Measurements from ENCODE around the gene CADPS2. TPM values are rescaled to one million over a fixed set of nuclear protein-coding genes. Genes with fewer than 3 reads are reported as not detected.

The CADPS2 gene
- total RNA-seq, 6 donors from 2014 or later: 33.3 to 74.7 (median 45.7) TPM

- 7 to 10% methylated on average over 34 of the region's 34 CpGs for WGBS, 2 donors
- peaks cover 9 to 38% (median 18%) of the 10 kb centered on the region in 4 donors for H3K4me1 ChIP-seq
- H3K4me3 ChIP-seq: peak overlapping the region in 1 of 4 donors; percentile 9
- peak in 1 of 2 donors; percentile 74 for DNase-seq
- H3K27ac ChIP-seq: no peak overlapping the region
- no peak for TF ChIP-seq CTCF (IDR thresholded peaks at IDR 0.05)
- no peak for ATAC-seq (ENCODE audit: low FRiP score in 2 of 2)
- no peaks in the 10 kb centered on the region for H3K9me3 ChIP-seq
- H3K27me3 ChIP-seq: peaks cover 0 to 74% (median 24%) of the 10 kb centered on the region in 4 donors
- no peaks in the 10 kb centered on the region for H3K36me3 ChIP-seq
Measured at GRCh38 chr7:122311734-122312450, 574.4 kb downstream of the CADPS2 start.

- no peak overlapping the region for H3K4me3 ChIP-seq
- H3K4me1 ChIP-seq: peaks cover 15 to 38% (median 20%) of the 10 kb centered on the region in 4 donors
- no peak for TF ChIP-seq POLR2A (IDR thresholded peaks at IDR 0.05)
- no peak for TF ChIP-seq POLR2AphosphoS5 (IDR thresholded peaks at IDR 0.05)
- no peak for TF ChIP-seq EP300 (IDR thresholded peaks at IDR 0.05)
- TF ChIP-seq CTCF (IDR thresholded peaks at IDR 0.05): no peak
- peak in 1 of 2 donors; percentile 10 for ATAC-seq (ENCODE audit: low FRiP score in 2 of 2)
- H3K36me3 ChIP-seq: no peaks in the 10 kb centered on the region
- WGBS, 2 donors: 21 to 30% methylated on average over 12 of the region's 12 CpGs
- H3K9me3 ChIP-seq: no peaks in the 10 kb centered on the region
- no peak overlapping the region for H3K27ac ChIP-seq
- DNase-seq: no peak
- peaks cover 0 to 74% (median 24%) of the 10 kb centered on the region in 4 donors for H3K27me3 ChIP-seq
Measured at GRCh38 chr7:122311050-122311700, 575.1 kb downstream of the CADPS2 start.

GRCh38 chr7:122310119-122311021, 575.9 kb downstream of the CADPS2 start:
- peaks cover 23 to 43% (median 28%) of the 10 kb centered on the region in 4 donors for H3K4me1 ChIP-seq
- no peak overlapping the region for H3K27ac ChIP-seq
- no peaks in the 10 kb centered on the region for H3K36me3 ChIP-seq
- TF ChIP-seq POLR2AphosphoS5 (IDR thresholded peaks at IDR 0.05): no peak
- no peak for TF ChIP-seq POLR2A (IDR thresholded peaks at IDR 0.05)
- TF ChIP-seq CTCF (IDR thresholded peaks at IDR 0.05): no peak
- TF ChIP-seq EP300 (IDR thresholded peaks at IDR 0.05): no peak
- ATAC-seq (ENCODE audit: low FRiP score in 2 of 2): peak in 1 of 2 donors; percentile 20
- peak in 1 of 2 donors; percentile 79 for DNase-seq
- H3K4me3 ChIP-seq: peak overlapping the region in 3 of 4 donors; percentile 16 to 48 (median 43)
- WGBS, 2 donors: 3 to 5% methylated on average over 43 to 61 of the region's 61 CpGs
- H3K27me3 ChIP-seq: peaks cover 0 to 74% (median 24%) of the 10 kb centered on the region in 4 donors
- H3K9me3 ChIP-seq: no peaks in the 10 kb centered on the region

GRCh38 chr7:122309421-122309820, 576.8 kb downstream of the CADPS2 start:
- 41 to 45% methylated on average over 3 of the region's 3 CpGs for WGBS, 2 donors
- Histone ChIP-seq H3K27me3 (peaks cover 0 to 74% (median 23%) of the 10 kb centered on the region in 4 donors), H3K4me3 (no peak overlapping the region), H3K27ac (no peak overlapping the region), H3K36me3 (no peaks in the 10 kb centered on the region), H3K9me3 (no peaks in the 10 kb centered on the region), H3K4me1 (peaks cover 32 to 47% (median 34%) of the 10 kb centered on the region in 4 donors)
- TF ChIP-seq CTCF (IDR thresholded peaks at IDR 0.05) (no peak), EP300 (IDR thresholded peaks at IDR 0.05) (no peak), POLR2AphosphoS5 (IDR thresholded peaks at IDR 0.05) (no peak), POLR2A (IDR thresholded peaks at IDR 0.05) (no peak)
- DNase-seq (no peak), ATAC-seq (ENCODE audit: low FRiP score in 2 of 2) (no peak)
